Right lobe of liver (tissue), 6 donors: ENCODE results near the gene IDH1. TPM values are rescaled to one million over a fixed set of nuclear protein-coding genes. Genes with fewer than 3 reads are reported as not detected.

ENCODE experiments used
- ATAC-seq, 4 donors: fragments of 200-7000 bp; cut with Tn5 transposase; one replicate each; pipeline ENCODE4 v1.9.1; 2020; ENCODE audit warnings: mild to moderate bottlenecking in 4 of 4, moderate library complexity in 4 of 4
- DNase-seq, 3 donors: peaks; one replicate each; pipeline ENCODE4 v3.0.0-alpha.2; 2020
- H3K27ac ChIP-seq, 3 donors: fragments of 200-600 bp; one replicate each; pipeline ENCODE4 v1.8.0; 2022
- H3K27me3 ChIP-seq, 2 donors: fragments of 200-600 bp; one replicate each; pipeline ENCODE4 v1.8.0; 2022
- H3K36me3 ChIP-seq, 4 donors: fragments of 200-600 bp; sonication (generic) in 1 of 4; one replicate each; pipeline versions ENCODE4 v1.5.1 to v1.8.0; 2017 to 2022; ENCODE audit warnings: control low read depth in 1 of 4
- H3K4me1 ChIP-seq, 4 donors: fragments of 200-600 bp; sonication (generic) in 1 of 4; one replicate each; pipeline versions ENCODE4 v1.5.1 to v1.8.0; 2017 to 2022; ENCODE audit warnings: control low read depth in 1 of 4
- H3K4me3 ChIP-seq, 3 donors: fragments of 200-600 bp; one replicate each; pipeline ENCODE4 v1.8.0; 2022
- H3K9me3 ChIP-seq, 4 donors: fragments of 200-600 bp; sonication (generic) in 1 of 4; one replicate each; pipeline versions ENCODE4 v1.5.1 to v1.8.0; 2017 to 2022; ENCODE audit warnings: control low read depth in 1 of 4
- POLR2A ChIP-seq: fragments of 450-650 bp; IDR thresholded peaks from one replicate; pipeline ENCODE4 v1.6.1; 2017; ENCODE audit warnings: antibody characterized with exemption, mild to moderate bottlenecking
- WGBS: methylation state at CpG from one replicate; pipeline ENCODE4 v1.1.6; 2018; ENCODE audit warnings: low coverage, low lambda C conversion rate; ENCODE audit not compliant: insufficient coverage; ENCODE audit errors: missing lambda C conversion rate; 5-methylcytosine and 5-hydroxymethylcytosine counted together
- intact Hi-C, 2 donors: fragments of 100-400 bp; cut with DNase I; formaldehyde crosslinking; loops; one replicate each; pipeline versions ENCODE4 v1.11.2 to v1.14.1; 2022
- long read RNA-seq: library from polyadenylated mRNA; unstranded; transcript quantifications from one replicate; pipeline ENCODE4 v2.0.0, GENCODE V29; 2019
- total RNA-seq, 6 experiments: library from RNA; depleted of rRNA in 2 of 6; stranded (reverse); fragments of >200 nt in 2 of 6; fragmentation: NEBNext Ultra II Directional in 3 of 6; extraction: Animal tissue kit (Norgen Biotek cat#: 25700) in 3 of 6; gene quantifications; one replicate each; pipeline versions ENCODE4 v1.1.0 to v1.2.4, GENCODE V29; 2016 to 2023
- TF ChIP-seq, protein P1 (sequence below), 4 donors: fragments of 200-600 bp in 3 of 4; fragments of 450-650 bp in 1 of 4; IDR thresholded peaks; one replicate each; pipeline versions ENCODE4 v1.5.1 to v1.8.0; 2016 to 2022; ENCODE audit warnings: antibody characterized with exemption in 4 of 4, mild to moderate bottlenecking in 2 of 4
- donor health status: DM: no; HTN: yes; CAD: no.
- donor health status: DM: no; HTN: no; CAD: no.
- donor health status: DM: no; HTN: no; CAD: no.
- donor health status: DM: no; HTN: yes; CAD: no.
- donor health status: DM: no; HTN: yes; CAD: no.

Gene IDH1
- 100 to 1,000 TPM; 147 to 682 (median 184) TPM for total RNA-seq
- long read RNA-seq, transcript IDH1-201 (10 exons, 2,382 nt): major isoform, 205 of 244 reads
- long read RNA-seq, partial matches to known transcripts: 22 of 244 reads
- long read RNA-seq, other reads (novel, unspliced or antisense): 8 of 244 reads

GRCh38 chr2:208254871-208255556 lies at the start of gene IDH1:
TSS of gene IDH1 (minus strand) at chr2:208255071. CDS start at chr2:208251551, 3,520 bp downstream.
- H3K27me3 ChIP-seq: no peaks in the 10 kb centered on the region
- peaks cover 0 to 32% (median 11%) of the 10 kb centered on the region in 4 donors for H3K4me1 ChIP-seq
- ATAC-seq: peak; percentile 83 to 93 (median 86)
- TF ChIP-seq, protein P1, sequence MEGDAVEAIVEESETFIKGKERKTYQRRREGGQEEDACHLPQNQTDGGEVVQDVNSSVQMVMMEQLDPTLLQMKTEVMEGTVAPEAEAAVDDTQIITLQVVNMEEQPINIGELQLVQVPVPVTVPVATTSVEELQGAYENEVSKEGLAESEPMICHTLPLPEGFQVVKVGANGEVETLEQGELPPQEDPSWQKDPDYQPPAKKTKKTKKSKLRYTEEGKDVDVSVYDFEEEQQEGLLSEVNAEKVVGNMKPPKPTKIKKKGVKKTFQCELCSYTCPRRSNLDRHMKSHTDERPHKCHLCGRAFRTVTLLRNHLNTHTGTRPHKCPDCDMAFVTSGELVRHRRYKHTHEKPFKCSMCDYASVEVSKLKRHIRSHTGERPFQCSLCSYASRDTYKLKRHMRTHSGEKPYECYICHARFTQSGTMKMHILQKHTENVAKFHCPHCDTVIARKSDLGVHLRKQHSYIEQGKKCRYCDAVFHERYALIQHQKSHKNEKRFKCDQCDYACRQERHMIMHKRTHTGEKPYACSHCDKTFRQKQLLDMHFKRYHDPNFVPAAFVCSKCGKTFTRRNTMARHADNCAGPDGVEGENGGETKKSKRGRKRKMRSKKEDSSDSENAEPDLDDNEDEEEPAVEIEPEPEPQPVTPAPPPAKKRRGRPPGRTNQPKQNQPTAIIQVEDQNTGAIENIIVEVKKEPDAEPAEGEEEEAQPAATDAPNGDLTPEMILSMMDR (IDR thresholded peaks at IDR 0.05): peak; percentile 58 to 76 (median 68)
- TF ChIP-seq POLR2A: peak; percentile 81
- under 1% methylated on average over 22 of the region's 48 CpGs for WGBS
- H3K36me3 ChIP-seq: peaks cover 0 to 36% (median 2%) of the 10 kb centered on the region in 4 donors
- H3K9me3 ChIP-seq: no peaks in the 10 kb centered on the region
- peak within 1 kb of the TSS; percentile 84 to 96 (median 95) for H3K4me3 ChIP-seq
- intact Hi-C loops: loop anchor here in 1 of 2 donors (10.0 kb wide), 1 partner anchor 80 kb away; no protein-coding TSS in a partner anchor
- peak within 1 kb of the TSS; percentile 68 to 73 (median 69) for H3K27ac ChIP-seq
- peak; percentile 98 to 99 (median 98) for DNase-seq

- WGBS: 93% methylated on average over 4 of the region's 4 CpGs
- intact Hi-C loops: no loop called here
- no peaks in the 10 kb centered on the region for H3K27me3 ChIP-seq
These were observed 49.3 kb upstream of the IDH1 start for GRCh38 chr2:208304157-208304556.

GRCh38 chr2:208300847-208301618 lies 46.2 kb upstream of the IDH1 start:
- no peaks in the 10 kb centered on the region for H3K9me3 ChIP-seq
- H3K36me3 ChIP-seq: peaks cover 0 to 63% (median 16%) of the 10 kb centered on the region in 4 donors
- intact Hi-C loops: no loop called here
- no peaks in the 10 kb centered on the region for H3K4me1 ChIP-seq
- DNase-seq: no peak
- H3K4me3 ChIP-seq: no peak overlapping the region
- H3K27me3 ChIP-seq: no peaks in the 10 kb centered on the region
- H3K27ac ChIP-seq: no peak overlapping the region
- WGBS: 95% methylated on average over 5 of the region's 5 CpGs
- TF ChIP-seq POLR2A: no peak
- TF ChIP-seq, protein P1 (IDR thresholded peaks at IDR 0.05): no peak
- ATAC-seq: no peak

More at GRCh38 chr2:208304157-208304556, 49.3 kb upstream of the IDH1 start:
- no peak overlapping the region for H3K4me3 ChIP-seq
- TF ChIP-seq POLR2A: no peak
- TF ChIP-seq, protein P1 (IDR thresholded peaks at IDR 0.05): no peak
- ATAC-seq (no peak), DNase-seq (no peak)
- H3K4me1 ChIP-seq: no peaks in the 10 kb centered on the region
- H3K36me3 ChIP-seq: peaks cover 0 to 54% (median 14%) of the 10 kb centered on the region in 4 donors
- no peak overlapping the region for H3K27ac ChIP-seq
- no peaks in the 10 kb centered on the region for H3K9me3 ChIP-seq

DNA sequence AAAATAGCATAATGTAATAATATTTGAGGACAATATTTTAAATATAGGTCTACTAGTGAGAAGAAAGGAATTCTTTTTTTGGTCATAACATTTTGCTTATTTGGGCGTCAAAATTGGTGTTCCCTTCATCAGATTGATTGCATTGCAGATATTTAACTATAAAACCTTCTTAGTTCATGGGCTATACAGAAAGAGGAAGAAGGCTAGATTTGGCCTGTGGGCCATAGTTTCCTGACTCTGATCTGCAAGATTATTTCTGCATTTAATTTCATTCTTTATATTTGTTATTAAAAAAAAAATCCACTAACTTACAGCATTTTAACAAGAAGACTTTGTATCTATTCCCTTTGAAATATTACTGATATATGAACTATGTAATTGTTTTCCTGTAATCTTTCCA lies 43.1 kb upstream of the IDH1 start:
- TF ChIP-seq, protein P1 (IDR thresholded peaks at IDR 0.05): no peak
- TF ChIP-seq POLR2A: no peak
- Histone ChIP-seq H3K36me3 (peaks cover 0 to 38% (median 16%) of the 10 kb centered on the region in 4 donors), H3K27me3 (no peaks in the 10 kb centered on the region), H3K27ac (no peak overlapping the region), H3K4me3 (no peak overlapping the region), H3K4me1 (no peaks in the 10 kb centered on the region), H3K9me3 (no peaks in the 10 kb centered on the region)
- ATAC-seq: no peak
- 69% methylated on average over 1 of the region's 1 CpG for WGBS
- DNase-seq: no peak
- intact Hi-C loops: no loop called here
